HG02943 (cell line): ENCODE data around the gene RILPL2.
A peak's percentile ranks its signal among the peaks of the same experiment; 100 is the strongest.
"Not testable (repeated sequence)": the region's sequence is repeated elsewhere in the genome, so short reads cannot be mapped to it uniquely, and the experiment has no call there.

Source experiments
- ATAC-seq: cut with Tn5 transposase; IDR thresholded peaks from one replicate; pipeline ENCODE4 v1.9.1; 2021; ENCODE audit warnings: mild to moderate bottlenecking, low read depth, moderate library complexity; ENCODE audit not compliant: unreplicated experiment

RILPL2 gene

GRCh38 chr12:123436017-123436964, at the start of gene RILPL2:
Gene RILPL2, minus strand, starts transcription at chr12:123436684. Its CDS starts 264 bp downstream, at chr12:123436420.
- peak; percentile 71 for ATAC-seq

- no peak for ATAC-seq
Measured at GRCh38 chr12:123485756-123486155, 49.3 kb upstream of the RILPL2 start.

- no peak for ATAC-seq
Measured at GRCh38 chr12:123483602-123484248, 47.2 kb upstream of the RILPL2 start.

- no peak for ATAC-seq
Measured at GRCh38 chr12:123482876-123483275, 46.4 kb upstream of the RILPL2 start.

- ATAC-seq = not testable (repeated sequence)
Measured at GRCh38 chr12:123481251-123481650, 44.8 kb upstream of the RILPL2 start.

GRCh38 chr12:123479442-123480180, 43.1 kb upstream of the RILPL2 start:
- no peak for ATAC-seq

GRCh38 chr12:123478762-123479161, 42.3 kb upstream of the RILPL2 start:
- ATAC-seq = no peak

GRCh38 chr12:123478069-123478468, 41.6 kb upstream of the RILPL2 start:
- ATAC-seq = no peak

- no peak for ATAC-seq
Measured at GRCh38 chr12:123475246-123475703, 38.8 kb upstream of the RILPL2 start.

GRCh38 chr12:123474485-123475245, 38.2 kb upstream of the RILPL2 start:
- ATAC-seq = no peak

- ATAC-seq = no peak
Measured at GRCh38 chr12:123472438-123472849, 36.0 kb upstream of the RILPL2 start.

- ATAC-seq = no peak
Measured at GRCh38 chr12:123471374-123472068, 35.0 kb upstream of the RILPL2 start.

GRCh38 chr12:123469978-123470377, 33.5 kb upstream of the RILPL2 start:
- no peak for ATAC-seq

GRCh38 chr12:123468786-123469185, 32.3 kb upstream of the RILPL2 start:
- peak; percentile 69 for ATAC-seq

GRCh38 chr12:123465084-123465483, 28.6 kb upstream of the RILPL2 start:
- no peak for ATAC-seq

- not testable (repeated sequence) for ATAC-seq
Measured at GRCh38 chr12:123463174-123463573, 26.7 kb upstream of the RILPL2 start.

- ATAC-seq = peak; percentile 54
Measured at GRCh38 chr12:123457980-123458779, 21.7 kb upstream of the RILPL2 start, which contains the start of gene SNRNP35. Gene SNRNP35, plus strand, starts transcription at chr12:123458139. Its CDS starts 7,402 bp downstream, at chr12:123465541.

GRCh38 chr12:123453165-123453564, 16.7 kb upstream of the RILPL2 start:
- no peak for ATAC-seq

GRCh38 chr12:123452276-123452550, 15.7 kb upstream of the RILPL2 start:
- ATAC-seq = not testable (repeated sequence)
